ENCODE results near the gene PEX26. TPM values are rescaled to one million over a fixed set of nuclear protein-coding genes. Genes with fewer than 3 reads are reported as not detected.

PEX26 gene
- total and polyA plus RNA-seq, 2 donors (not counting 3 experiments of a cell fraction or from before 2014, with no cell fraction given) = 25.6 to 44.4 TPM

DNA sequence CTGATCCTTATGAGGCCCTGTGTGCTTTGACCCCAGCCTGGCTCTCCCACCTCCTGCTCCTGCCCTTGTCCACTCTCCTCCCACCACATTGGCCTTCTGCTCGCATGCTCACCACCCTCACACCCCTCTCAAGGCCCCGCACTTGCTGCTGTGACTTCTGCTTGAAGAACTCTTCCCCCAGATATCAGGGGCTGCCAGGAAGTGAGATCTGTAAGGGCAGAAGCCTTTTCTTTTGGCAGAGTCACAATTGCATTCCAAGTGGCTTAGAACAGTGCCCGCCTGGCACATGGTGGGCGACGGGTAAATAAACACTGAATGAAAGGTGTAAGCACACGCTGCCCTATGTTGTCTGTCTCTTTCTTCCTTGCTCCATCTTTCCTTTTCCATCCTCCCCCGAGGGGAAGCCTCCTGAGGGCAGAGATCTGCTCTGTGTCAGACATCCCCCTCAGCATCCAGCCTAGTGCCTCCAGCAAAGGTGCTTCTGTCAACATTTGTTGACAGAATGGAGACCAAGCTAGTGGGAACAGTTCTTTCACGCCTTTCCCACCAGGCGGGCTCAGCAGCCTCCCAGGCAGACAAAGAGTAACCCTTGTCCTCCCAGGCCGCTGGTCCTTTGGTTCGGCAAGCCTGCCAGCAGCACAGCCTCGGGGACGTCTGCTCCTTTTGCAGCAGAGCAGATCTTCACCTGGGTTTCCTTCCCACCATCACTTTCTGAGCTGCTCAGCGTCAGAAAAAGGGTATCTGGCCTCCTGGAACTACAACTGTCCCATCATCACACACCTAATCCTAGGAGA is 10.0 kb upstream of the PEX26 start:
- no peaks in the 10 kb centered on the region for H3K9me1 ChIP-seq (replicated peaks; ENCODE audit: control insufficient read depth, extremely low read depth, insufficient read depth, low read length)
- intact Hi-C loops (cut with micrococcal nuclease) = no loop called here
- no peak overlapping the region for H2AFZ ChIP-seq (ENCODE audit: low read depth, low read length)
- dilution Hi-C loops (cut with MboI; ENCODE audit: extremely low pct_ligation_motif_present, low sequenced_read_pairs) = no loop called here
- H3K27me3 ChIP-seq (ENCODE audit: control insufficient read depth in 2 of 2, insufficient read depth in 2 of 2, low read length in 2 of 2) = peaks cover 25 to 31% of the 10 kb centered on the region in 2 experiments
- CTCF ChIA-PET = interaction anchor here (0.8 kb wide), 1 partner anchor 8 kb away, joined by 7 read pairs; no protein-coding TSS in a partner anchor
- no peaks in the 10 kb centered on the region for H3K4me1 ChIP-seq (ENCODE audit: control insufficient read depth, extremely low read depth, insufficient read depth, low read length)
- H3K4me3 ChIP-seq (replicated peaks in 1 of 3; ENCODE audit: insufficient read depth in 1 of 3, low read depth in 1 of 3, low read length in 3 of 3) = no peak overlapping the region
- no peaks in the 10 kb centered on the region for H3K9me3 ChIP-seq (replicated peaks; ENCODE audit: control insufficient read depth, insufficient read depth, low read length)
- H3K4me2 ChIP-seq (ENCODE audit: insufficient read depth, low read length) = no peak overlapping the region
- DNase-seq (ENCODE audit: low read depth, low spot score) = no peak
- POLR2A ChIA-PET = no interaction called here
- no peaks in the 10 kb centered on the region for H3K36me3 ChIP-seq (ENCODE audit: control insufficient read depth in 2 of 2, extremely low read depth in 1 of 2, insufficient read depth in 2 of 2, low read length in 2 of 2)
- H3K79me2 ChIP-seq (ENCODE audit: control insufficient read depth, insufficient read depth, low read length) = no peaks in the 10 kb centered on the region
- no peak overlapping the region for H3K27ac ChIP-seq (ENCODE audit: insufficient read depth, low read depth, low read length)
- no peak for TF ChIP-seq MAX (IDR thresholded peaks at IDR 0.05; ENCODE audit: insufficient read depth, insufficient read length)
- TF ChIP-seq MYC (IDR thresholded peaks at IDR 0.05; ENCODE audit: low read depth, low read length) = no peak
- no peak for TF ChIP-seq FOS (IDR thresholded peaks at IDR 0.05; ENCODE audit: borderline replicate concordance, insufficient read depth, low read length)
- TF ChIP-seq POLR2A (IDR thresholded peaks at IDR 0.05; ENCODE audit: low read depth, low read length) = no peak
- no peak for TF ChIP-seq GATA2 (IDR thresholded peaks at IDR 0.05; ENCODE audit: insufficient read depth, insufficient read length, low read depth, low read length)
- TF ChIP-seq EZH2 (IDR thresholded peaks at IDR 0.05; ENCODE audit: borderline replicate concordance, low read depth, low read length, severe bottlenecking) = no peak
- TF ChIP-seq JUN (IDR thresholded peaks at IDR 0.05; ENCODE audit: borderline replicate concordance, insufficient read depth, insufficient read length, low read depth) = no peak
- TF ChIP-seq POLR2AphosphoS5 (IDR thresholded peaks at IDR 0.05; ENCODE audit: insufficient read depth, low read depth, low read length) = no peak
- TF ChIP-seq CTCF (IDR thresholded peaks at IDR 0.05; ENCODE audit: extremely low read depth in 1 of 2, insufficient read depth in 1 of 2, low read depth in 1 of 2, low read length in 2 of 2) = no peak
- BruUV-seq (replicated peaks) = no TSS peak
- no peak overlapping the region for H3K9ac ChIP-seq (replicated peaks; ENCODE audit: extremely low read depth, insufficient read depth, low read length)
- no peaks in the 10 kb centered on the region for H4K20me1 ChIP-seq (replicated peaks; ENCODE audit: control insufficient read depth, extremely low read depth, insufficient read depth, low read length)
- FAIRE-seq = no peak

Data from endothelial cell of umbilical vein (primary cell).